Colon (tissue), 2 donors: ENCODE measurements around the gene ARID1B.

Source experiments
- FAIRE-seq: peaks from 2 replicates; lab custom pipeline; 2012; peaks lifted over from hg19 to GRCh38; lab: Jason Lieb, UNC
- donor health status: control.
- donor health status: control.

Gene ARID1B

GRCh38 chr6:157054531-157054979 is 277.4 kb downstream of the ARID1B start:
- no peak for FAIRE-seq

GRCh38 chr6:157055863-157056262 is 278.7 kb downstream of the ARID1B start:
- FAIRE-seq = no peak

GRCh38 chr6:157056275-157056674 is 279.1 kb downstream of the ARID1B start:
- no peak for FAIRE-seq

DNA sequence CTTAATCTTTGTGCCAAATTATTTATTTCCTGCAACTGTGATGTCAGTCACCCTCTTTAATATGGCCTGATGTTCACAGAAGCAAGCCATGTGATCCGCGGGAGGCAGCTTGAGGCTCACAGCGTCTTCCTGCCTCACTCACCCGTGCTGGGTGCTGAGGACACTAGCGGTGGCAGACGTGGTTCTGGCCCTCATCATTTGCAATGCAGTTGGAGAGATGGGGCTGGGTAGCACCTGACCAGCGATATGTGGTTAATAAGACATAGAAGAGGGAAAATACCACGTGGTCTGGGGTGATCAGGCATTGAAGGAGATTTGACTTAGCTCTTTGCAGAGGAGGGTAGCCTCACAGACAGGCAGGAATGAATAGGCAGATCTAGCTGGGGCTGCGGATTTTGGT is 281.4 kb downstream of the ARID1B start:
- no peak for FAIRE-seq

DNA sequence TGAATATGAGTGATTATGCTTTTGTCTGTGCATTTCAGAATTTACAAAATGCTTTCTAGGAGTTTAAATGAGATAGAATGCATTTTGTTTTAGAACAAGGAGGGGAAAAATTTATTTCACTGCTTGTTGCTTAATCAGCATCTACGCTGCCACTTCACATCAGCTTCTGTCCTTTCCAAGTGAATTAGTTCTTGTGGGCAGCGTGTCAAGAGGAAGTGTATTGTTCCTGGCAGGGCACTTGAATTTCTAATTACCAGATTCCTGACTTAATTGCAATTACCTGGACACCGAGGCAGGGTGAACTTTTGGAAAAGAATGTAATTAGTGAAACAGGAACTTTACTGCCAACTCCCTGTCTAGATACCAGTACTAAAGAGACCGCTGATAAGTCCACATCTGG is 282.6 kb downstream of the ARID1B start:
- no peak for FAIRE-seq

DNA sequence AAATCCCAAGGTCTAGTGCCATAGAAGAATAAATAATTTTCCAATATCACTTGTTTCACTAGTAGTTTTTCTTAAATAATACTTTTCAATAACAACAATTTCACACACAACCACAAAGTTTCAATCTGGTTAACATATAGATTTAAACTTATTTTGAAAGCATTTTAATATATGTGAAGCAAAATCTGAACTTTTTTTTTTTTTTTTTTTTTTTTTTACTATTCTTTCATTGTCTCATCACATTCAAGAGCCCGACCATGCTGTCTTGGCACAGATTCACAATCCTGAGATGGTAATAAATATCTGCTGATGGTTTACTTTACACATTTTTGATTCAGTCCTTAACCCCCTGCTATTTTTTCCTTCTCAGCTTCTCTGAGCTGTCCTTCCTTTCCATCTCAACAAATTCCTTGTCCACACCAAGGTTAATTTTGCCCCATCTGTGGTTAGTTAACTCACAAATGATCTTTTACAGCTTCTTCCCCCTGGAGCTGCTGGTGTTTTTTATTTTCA is 283.3 kb downstream of the ARID1B start:
- no peak for FAIRE-seq

DNA sequence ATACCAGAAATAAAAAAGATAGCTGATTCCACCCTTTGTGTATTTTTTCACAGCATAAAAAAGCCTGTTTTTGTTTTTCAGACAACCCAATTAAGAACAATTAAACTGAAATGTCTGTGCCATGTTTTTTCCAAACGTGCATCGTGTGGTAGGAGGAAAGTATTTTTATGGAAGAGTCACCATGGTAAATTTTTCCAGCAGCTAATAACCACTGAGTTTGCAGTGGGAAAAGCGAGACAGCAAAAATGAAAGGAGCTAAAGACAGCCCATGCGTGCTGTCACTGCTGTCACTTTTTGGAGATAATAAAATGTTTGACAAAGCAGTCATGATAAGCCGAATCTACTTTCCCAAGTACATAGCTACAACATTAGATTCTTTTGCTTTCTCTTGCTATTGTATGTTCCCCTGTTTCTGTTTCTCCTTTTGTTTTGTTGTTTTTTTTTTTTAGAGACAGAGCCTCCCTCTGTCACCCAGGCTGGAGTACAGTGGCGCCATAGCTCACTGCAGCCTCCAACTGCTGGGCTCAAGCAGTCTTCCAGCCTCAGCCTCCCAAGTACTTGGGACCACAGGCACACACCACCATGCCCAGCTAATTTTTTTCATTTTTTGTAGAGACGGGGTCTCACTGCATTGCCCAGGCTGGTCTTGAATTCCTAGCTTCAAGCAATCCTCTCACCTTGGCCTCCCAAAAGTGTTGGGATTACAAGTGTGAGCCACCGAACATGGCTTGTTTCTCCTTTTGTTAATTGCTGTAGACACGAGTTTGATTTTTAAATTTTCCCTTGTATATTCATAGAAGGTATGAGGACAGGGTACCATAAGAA is 284.8 kb downstream of the ARID1B start:
- no peak for FAIRE-seq

- FAIRE-seq = no peak
Measured at GRCh38 chr6:157063176-157063905, 286.2 kb downstream of the ARID1B start.

DNA sequence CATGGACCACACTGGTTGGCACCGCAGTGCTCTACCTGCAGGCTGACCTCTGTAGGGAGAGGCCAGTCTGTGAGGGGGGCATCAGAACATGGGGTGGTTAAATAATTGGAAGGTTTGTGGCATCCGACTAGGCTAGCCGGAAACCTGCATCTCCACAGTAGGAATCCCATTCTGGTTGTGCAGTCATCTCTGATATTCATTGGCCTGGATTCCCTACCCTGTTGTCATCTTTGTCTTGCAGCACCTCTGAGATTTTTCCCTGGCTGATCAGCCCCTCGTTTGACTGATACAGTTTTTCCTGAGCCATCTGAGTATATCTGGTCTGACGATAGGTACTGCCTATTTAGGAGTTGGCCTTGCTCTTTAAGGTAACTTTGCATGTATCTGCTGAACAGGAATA is 286.7 kb downstream of the ARID1B start:
- no peak for FAIRE-seq

DNA sequence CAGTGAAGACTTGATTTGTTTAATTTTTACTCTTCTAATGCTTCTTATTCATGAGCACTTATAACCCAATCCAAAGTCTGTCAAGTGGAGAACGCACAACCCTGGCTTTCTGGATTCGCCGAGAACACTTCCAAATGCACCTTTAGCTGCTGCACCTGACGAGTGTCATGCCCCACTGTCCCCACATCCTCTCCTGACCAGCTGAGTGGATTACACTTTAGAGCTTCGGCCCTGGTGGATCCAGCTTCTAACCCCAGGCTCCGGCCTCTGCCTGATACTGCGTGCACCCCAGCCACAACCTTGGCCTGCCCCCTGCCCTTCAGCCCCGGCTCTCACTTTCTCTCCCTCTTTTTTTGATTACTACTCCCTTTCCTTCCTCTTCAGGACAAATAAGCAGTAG is 287.3 kb downstream of the ARID1B start:
- FAIRE-seq = no peak

- no peak for FAIRE-seq
Measured at GRCh38 chr6:157065366-157065765, 288.2 kb downstream of the ARID1B start.

DNA sequence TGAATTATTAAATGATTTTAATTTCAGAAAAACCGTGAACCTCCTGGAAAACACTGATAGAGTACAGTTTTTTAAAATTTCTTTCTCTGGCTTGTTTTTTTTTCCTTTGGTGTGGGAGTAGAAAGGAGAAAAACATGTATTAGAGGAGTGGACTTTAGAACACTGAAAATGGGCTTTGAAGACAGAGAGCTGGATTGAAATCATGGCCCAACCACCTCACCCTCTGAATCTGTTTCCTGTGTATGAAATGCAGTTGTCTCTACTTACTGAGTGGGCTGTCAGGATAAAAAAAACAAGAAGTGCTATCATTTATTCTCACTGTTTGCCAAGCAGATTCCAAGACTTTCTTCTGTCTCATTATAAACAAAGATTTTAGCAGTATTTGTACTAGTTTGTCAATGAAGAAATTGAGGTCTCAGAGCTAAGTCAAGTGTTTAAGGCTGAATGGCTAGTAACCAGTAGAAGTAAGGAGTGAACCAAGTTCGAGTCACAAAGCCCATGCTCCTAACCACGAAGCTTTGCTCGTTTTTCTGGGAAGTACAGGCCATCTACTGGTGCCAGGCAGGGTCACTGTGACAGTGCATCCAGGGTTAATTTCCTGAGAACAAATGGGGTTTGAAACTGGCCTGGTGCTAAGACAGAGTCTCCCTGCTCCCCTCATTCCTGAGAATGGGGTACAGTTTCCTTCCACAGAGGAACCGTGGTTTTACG is 289.8 kb downstream of the ARID1B start:
- FAIRE-seq = no peak

- FAIRE-seq = no peak
Measured at GRCh38 chr6:157067507-157067906, 290.3 kb downstream of the ARID1B start.

- no peak for FAIRE-seq
Measured at GRCh38 chr6:157068691-157069324, 291.6 kb downstream of the ARID1B start.

DNA sequence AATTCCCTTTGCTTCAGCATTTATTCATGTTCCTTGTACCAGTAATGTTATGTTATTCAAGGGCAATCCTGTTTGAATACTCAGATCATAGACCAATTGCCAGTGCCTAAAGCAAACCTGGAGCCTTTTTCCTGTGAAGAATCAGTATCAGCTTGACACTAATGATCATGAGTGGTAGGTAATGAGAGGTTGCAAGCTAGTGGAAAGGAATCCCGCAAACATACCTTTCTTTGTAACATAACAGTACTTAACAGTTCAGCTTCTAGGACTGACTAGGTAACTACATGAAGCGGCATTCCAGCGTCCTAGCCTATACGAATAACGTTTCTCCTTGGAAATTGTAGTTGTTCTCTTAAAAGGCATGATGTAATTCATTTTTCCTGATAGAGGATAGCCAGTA is 292.4 kb downstream of the ARID1B start:
- no peak for FAIRE-seq

DNA sequence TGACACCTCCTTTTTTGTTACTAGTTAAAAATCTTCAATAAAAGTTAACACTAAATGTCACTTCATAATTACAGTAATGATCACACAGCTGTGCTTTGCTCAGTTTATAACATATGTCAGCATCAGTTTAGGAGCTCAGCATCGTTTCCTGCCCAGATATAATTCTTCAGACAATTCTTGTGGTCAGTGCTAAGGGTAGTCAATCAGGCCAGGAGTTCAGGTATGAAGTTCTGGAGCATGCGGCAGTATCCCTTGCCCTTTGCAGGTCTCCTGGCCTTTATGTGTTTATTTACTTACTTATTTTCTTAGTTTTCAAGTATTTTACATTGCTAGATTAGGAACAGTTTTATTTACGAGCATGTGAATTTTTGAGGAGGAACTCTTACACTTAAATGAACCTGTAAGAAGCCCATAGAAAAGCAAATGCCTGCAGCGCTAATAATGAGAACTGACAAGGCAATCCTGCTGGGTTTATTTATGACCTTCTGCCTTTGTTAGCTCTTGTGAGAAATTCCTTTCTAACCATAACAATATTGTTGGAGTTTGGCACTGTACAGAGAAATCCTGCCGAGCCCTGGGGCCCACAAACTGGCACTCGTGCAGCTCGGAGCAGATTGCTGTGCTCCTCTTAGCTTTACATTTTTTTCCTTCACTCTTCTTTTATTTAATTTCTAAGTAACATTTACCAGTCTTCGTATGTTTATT is 293.4 kb downstream of the ARID1B start:
- no peak for FAIRE-seq

DNA sequence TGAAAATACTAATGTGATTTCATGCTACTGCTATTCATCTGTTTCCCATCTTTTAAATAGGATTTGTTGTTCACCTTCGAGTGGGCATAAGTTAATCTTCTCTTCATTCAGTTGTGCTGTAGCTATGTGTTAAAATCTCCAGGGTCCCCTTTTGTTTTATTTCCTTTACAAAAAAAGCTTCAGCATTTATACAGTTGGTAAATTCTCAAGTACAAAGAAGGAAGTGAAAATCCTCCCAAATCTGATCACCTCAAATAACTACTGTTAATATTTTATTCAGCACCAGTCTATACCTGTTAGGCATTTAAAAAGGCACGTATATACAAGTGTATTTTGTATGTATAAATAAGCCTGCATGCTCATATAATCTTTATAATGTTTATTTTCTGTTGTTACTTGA is 294.9 kb downstream of the ARID1B start:
- no peak for FAIRE-seq

DNA sequence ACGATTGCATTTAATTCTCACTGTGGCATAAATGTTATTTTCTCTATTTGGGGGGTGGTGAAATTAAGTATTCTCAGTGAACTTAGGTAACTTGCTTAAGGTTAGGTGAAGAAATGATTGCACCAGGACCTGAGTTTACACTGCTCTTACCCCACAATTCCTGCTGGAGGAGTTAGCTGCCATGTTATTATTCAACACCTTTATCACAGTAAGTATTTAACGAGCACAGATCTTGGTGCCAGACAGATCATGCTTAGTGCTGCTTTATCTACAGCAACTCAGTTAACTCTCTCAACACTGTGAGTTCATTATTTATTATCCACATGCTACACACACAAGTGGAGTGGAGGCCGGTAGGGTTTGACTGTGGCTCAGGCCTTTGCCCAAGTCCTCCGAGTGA is 296.4 kb downstream of the ARID1B start:
- FAIRE-seq = no peak

GRCh38 chr6:157074969-157075368 is 297.8 kb downstream of the ARID1B start:
- no peak for FAIRE-seq

DNA sequence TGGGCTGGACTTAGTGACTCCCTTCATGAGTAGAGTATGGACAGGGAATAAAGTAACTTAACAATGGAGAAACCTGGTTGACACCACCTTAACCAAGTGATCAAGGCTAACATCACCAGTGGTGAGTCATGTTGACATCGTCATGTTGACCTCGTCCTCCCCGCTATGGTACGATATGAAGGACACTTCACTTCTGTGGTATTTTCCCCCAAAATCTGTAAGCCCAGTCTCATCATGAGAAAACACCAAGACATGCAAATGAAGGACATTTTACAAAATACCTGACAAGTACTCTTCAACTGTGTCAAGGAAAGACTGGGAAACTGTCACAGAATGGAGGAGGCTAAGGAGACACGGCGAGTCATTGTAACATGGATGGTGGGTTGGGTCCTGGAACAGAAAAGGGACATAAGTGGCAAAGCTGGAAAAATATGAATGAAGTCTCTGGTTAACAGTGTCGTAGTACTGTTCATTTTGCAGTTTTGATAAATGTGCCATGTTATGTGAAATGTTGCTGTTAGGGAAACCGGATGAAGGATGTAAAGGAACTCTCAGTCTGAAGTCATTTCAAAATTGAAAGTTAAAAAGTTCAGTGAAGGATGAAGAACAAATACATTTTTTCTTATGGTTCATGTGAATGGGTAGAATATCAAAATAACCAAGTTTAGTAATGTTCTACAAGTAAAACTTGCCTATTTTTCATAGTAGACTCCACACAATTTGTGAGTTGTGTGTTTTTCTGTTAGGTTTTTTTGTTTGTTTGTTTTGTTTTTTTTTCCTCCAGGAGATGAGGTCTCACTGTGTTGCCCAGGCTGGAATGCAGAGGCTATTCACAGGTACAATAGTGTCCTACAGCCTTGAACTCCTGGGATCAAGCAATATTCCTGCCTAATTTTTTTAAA is 298.6 kb downstream of the ARID1B start:
- no peak for FAIRE-seq

DNA sequence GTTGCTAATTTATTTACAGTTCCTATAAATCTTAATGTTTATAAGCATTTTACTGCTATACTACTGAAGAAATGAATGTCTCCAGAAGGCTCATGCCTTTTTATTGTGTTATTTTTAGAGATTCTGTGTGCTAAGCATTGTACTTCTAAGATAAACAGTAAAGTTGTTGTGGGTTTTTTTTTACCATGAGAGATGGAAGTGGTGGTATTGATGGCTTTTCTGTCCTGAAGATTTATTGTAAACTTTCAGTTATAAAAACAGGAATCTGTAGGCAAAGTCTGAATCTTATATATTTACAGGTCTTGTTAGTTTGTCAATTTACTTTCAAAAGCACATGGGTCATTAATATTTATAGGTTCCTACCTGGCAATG is 299.3 kb downstream of the ARID1B start:
- no peak for FAIRE-seq
